ENCODE data around the gene PTPRN2.
"Not testable (repeated sequence)": the region's sequence is repeated elsewhere in the genome, so short reads cannot be mapped to it uniquely, and the experiment has no call there.

PTPRN2 gene

DNA sequence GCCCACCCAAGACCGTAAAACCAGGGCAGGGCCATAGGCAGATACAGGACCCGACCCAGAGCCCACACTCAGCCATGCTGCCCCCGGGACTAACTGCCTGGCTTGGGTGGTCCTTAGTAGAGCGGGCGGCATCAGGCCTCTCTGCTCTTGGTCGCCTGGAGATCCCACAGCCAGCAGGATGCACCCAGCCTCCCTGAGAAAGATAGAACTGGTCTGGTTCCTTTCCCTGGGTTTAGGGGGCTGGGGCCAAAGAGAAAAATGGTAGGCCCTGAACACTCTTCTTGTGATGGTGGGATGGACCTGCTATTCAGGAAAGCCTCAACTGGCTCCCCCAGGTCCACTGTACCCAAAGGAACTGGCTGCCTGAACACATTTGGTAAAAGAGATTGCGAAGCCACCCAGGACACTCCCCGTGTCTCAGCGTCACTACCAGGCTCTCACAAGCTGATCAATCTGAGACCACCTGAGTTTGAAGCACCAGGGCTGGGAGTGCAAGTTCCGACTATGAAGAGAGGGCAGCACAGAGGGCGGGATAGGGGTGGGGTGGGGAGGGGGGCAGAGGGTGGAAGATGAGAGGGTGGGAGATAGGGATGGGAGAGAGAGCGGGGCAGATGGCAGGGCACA, 659.3 kb downstream of the PTPRN2 start:
- no peak for DNase-seq

DNA sequence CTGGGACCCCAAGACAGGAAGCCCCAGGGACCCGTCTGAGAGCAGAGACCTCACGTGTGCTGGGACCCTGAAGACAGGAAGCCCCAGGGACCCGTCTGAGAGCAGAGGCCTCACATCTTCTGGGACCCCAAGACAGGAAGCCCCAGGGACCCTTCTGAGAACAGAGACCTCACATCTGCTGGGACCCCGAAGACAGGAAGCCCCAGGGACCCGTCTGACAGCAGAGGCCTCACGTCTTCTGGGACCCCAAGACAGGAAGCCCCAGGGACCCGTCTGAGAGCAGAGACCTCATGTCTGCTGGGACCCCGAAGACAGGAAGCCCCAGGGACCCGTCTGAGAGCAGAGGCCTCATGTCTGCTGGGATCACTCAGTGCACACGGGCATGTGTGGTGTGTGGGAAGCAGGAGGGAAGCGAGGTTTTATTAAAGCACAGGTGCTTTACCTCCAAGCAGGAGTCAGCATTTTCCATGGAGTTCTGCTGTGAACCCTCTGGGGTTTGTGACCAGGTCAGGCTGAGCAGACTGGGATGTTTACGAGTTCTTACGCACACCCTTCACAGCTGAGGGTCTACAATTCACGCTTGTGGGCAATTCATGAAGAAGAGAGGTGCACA, 660.2 kb downstream of the PTPRN2 start:
- no peak for DNase-seq

DNA sequence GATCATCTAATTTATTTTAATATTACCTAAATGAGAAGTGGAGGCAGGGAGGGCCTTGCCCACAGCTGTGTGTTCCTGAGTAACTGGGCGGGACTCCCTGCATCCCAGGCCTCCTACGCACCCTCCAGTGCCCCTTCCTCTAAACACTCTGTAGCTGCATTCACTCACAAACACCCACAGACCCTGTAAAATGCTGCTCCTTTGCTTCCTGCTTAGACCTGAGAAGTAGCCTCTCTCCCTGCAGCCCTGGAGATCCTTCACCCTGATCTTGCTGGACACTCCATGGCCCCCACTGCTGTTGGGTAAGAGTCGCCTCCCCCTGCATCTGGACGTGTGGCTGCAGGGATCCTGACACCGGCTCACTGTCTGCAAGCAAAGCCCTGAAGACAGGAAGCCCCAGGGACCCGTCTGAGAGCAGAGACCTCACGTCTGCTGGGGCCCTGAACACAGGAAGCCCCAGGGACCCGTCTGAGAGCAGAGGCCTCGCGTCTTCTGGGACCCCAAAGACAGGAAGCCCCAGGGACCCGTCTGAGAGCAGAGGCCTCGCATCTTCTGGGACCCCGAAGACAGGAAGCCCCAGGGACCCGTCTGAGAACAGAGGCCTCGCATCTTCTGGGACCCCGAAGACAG, 661.0 kb downstream of the PTPRN2 start:
- DNase-seq, result no peak

DNA sequence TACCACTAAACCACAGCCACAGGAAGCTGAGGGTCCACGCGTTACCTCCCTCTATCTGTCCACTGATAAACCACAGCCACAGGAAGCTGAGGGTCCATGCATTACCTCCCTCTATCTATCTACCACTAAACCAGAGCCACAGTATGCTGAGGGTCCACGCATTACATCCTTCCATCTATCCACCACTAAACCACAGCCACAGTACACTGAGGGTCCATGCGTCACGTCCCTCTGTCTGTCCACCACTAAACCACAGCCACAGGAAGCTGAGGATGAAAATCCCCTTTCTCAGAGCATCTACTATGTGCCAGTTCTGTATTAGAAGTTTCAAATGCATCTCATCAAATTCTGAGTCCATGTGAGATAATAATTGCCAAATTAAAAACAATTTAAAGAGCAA, 661.5 kb downstream of the PTPRN2 start:
- no peak for DNase-seq

DNA sequence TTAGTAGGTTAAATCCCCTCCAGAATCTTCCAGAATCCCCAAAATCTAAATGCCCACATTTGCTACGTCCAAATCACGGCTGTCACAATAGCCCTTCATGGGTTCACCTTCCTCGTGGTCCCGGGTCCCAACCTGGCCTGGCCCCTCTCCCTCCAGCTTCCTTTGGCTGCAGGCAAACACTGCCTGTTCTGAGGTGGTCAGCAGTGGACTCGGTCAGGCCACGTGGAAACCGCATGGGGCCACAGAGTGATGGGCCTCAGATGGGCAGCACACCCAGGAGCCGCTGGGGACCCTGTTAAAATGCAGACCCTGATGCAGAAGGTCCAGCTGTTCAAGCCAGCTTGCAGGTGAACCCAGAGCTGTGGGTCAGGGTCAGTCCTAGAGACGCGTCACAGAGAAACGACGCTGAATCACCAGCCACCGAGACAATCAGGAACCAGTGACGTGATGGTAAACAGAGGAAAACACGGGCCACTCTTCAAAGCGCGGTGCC, 662.2 kb downstream of the PTPRN2 start:
- no peak for DNase-seq

DNA sequence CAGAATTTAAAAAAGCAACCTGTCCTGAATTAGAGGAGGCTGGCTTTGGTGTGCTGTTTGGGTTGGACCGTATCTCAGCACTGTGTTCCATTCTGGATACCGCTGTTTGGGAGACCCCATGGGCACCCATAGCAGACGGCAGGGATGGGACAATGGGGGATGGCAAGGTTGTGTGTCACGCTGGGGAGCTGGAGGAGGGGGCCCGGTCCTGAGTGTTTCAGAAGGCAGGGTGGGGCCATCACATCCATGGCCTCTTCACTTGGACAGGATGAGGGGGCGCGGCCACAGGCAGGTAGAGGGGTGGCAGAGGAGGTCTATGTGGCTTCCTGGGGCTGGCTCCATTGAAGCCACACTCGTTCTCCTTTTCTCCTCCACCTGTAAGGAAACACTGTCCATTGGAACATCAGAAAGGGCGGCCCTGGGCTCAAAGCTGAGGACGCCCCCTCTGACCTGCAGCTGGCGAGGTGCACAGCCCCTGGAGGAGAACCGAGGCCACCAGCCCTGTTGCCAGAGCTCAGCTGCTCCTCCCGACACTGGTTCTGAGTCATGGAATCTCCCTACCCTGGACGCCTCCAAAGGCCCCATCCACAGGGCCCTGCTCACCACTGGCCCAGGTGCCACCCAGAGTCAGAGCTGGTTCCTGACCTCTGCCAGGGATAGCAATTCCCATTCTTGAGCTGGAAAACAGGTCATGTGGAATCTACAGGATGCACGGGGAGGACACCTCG, 663.6 kb downstream of the PTPRN2 start:
- DNase-seq, result no peak

DNA sequence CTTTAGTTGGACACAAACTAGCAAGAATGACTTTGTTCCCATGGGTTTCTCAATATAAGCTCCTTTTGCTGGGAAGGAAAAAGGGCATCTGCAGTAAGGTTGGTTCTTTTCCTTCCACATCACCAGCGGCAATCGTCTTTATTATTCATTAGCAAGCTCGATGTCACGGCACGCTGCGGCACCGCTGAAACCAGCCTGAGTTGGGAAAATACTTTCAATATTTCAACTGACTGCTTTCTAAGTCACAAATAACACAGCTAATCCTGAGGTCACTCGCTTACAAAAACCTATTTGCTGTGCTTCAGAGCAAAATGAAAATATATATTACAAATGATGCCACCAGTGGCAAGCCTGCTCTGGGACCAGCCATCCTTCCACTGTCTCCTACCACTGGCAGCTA, 665.0 kb downstream of the PTPRN2 start:
- DNase-seq, result no peak

DNA sequence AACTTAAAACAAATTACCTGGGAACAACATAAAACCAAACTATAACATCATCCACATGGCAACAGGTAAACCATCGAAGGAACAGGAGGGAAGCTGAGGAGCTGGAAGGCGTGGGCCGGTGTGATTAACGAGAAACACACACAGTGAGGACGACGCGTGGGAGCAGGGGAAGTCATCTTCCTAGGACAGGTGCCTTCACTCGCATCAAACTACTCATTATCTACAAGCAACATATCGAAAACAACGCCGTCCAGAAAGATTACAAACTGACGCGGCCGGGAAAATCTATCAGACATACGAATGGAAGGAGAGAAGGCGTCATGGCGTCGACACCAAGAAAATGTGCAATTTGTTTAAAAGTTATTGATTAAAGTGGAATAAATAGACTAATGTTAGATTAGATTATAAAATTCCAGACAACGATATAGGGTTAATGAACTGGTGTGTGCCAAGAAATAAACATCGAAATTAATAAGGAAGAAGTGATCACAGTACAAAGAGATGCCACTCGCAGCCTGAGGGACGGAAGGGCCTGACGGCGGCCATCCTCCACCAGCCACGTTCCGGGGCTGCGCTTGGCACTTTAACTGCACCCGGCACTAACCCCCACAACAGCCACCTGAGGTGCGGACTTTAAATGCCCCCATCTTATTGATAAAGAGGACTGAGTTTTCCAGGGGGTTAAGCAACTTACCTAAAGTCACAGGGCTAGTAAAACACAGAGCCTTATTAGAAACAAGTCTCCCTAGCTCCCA, 669.1 kb downstream of the PTPRN2 start:
- DNase-seq, result no peak

DNA sequence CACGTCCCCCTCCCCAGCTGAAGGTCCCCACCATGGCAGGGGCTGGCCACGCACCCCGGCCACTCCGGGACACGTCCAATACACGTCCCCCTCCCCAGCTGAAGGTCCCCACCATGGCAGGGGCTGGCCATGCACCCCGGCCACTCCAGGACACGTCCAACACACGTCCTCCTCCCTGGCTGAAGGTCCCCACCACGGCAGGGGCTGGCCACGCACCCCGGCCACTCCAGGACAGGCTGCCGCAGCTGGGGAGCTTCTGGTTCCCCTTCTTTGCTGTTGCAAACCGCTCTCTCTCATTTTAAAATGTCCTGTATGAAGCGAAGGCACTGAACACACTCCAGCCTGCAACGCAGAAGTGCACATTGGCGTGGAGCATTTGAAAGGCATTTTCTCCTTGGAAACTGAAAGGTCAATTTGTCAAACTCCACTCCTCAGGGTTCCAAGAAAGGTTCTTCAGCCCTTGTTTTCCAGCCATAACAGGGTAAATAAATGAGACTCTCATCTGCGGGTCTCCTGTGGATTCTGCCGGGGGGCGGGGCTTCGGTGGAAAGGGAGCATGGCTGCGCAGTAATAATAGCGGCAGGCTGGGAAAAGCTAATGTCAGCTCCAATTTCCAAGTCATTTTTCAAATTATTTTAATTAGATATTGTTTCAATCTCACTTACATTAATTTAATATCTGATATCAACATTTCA, 670.5 kb downstream of the PTPRN2 start:
- DNase-seq, result no peak

DNA sequence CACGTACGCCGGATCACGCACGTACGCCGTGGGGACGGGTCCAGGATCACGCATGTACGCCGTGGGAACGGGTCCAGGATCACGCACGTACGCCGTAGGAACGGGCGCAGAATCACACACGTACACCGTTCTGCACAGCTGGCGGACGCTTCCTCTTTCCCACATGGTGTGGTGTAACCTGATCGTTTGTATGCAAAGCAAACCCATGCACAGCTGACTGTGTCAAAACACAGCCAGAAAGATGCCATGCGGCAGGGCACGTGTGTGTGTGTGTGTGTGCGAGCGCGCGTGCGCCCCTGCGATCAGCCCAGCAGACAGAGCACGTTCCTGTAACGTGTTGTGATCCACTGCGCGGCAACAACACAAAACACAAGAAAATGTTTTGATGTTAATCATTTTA, 677.2 kb downstream of the PTPRN2 start:
- DNase-seq, result no peak

DNA sequence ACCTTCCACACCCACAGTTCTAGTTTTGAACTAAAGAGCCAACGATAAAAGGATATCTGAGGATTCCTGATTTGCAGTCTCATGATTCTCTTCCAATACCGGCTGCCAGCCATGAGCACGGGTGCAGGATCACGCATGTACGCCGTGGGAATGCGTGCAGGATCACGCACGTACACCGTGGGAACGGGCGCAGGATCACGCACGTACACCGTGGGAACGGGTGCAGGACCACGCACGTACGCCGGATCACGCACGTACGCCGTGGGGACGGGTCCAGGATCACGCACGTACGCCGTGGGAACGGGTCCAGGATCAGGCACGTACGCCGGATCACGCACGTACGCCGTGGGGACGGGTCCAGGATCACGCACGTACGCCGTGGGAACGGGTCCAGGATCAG, 677.6 kb downstream of the PTPRN2 start:
- DNase-seq, result not testable (repeated sequence)

DNA sequence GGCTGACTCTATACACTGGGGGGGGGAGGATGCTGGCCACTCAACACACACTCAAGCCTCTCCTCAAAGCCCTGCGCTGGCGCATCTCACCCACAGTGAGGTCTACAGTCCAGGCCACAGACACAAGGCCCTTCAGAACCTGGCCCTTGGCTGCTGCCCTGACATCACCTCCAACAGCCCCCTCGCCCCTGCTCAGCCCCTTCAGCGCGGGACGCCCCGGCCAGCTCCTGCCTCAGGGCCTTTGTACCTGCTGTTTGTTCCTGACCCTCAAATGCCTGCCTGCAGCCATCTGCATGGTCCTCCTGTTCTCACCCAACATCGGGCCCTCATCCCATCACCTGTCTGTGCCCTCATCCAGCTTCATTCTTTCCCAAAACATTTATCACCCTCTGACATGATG, 678.3 kb downstream of the PTPRN2 start:
- no peak for DNase-seq

DNA sequence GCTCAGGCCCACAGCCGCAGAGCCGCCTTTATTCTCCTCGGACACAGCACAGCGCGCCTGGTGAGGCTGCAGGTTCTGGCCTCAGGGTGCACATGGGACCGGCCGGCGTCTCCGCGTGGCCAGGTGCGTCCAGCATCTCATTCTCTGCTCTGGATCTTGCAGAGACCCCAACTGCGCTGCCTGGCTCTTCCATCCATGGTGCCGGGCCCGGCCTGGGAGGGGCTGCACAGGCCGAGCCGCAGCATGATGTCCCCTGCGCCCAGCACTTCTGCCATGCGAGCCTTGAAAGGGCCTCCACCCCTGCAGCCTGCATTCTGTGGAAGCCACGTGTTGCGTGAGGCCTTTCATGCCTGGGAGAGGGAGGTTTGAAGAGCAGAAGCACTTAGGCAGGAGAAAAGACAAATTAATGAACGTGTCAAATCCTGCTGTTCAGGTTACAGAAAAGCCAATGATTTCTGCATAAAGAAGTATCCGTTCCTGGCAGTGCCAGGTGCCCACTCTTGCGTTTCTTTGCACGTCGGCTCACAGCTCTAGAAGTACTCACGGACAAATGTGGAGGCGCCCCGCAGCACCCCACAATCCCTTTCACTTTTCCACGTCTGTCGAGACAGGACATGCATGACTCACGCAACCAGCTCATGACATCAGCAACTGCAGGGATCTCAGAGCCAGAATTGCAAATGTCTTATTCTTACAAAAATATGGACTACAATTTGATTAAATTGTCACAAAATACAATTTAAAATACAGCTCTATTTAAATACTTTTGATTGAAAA, 679.4 kb downstream of the PTPRN2 start:
- DNase-seq, result no peak

DNA sequence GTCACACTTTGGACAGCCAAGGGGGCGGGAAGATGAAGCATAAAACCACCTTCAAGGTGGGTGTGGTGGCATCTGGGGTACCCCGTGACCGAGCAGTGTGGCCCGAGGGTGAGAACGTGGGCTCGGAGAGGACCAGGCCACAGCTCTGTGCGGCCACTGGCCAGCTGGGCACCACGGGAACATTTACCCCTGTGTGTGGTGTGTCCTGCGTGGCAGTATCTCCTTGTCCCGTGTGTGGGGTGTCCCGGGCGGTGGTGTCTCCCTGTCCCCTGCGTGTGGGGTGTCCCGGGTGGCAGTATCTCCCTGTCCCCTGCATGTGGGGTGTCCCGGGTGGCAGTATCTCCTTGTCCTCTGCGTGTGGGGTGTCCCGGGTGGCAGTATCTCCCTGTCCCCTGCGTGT, 680.5 kb downstream of the PTPRN2 start:
- DNase-seq, result no peak

DNA sequence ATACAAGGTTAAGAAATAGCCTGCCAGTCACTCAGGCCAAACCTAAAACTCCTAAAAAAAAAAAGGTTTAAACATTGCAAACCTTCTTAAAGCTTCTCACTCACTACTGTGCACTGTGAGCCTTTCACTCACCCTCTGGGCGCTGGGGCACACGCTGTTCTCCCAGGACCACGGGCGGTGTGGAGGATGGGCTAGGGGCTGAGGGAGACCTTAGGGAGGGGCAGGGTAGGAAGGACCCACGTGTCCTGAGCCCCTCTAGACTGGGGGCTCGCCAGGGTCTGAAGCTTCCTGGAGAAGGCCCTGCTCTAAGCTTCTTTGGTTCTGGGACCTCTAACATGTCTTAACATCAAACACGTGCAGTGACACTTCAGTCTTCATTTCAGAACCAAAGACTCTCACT, 681.0 kb downstream of the PTPRN2 start:
- no peak for DNase-seq

DNA sequence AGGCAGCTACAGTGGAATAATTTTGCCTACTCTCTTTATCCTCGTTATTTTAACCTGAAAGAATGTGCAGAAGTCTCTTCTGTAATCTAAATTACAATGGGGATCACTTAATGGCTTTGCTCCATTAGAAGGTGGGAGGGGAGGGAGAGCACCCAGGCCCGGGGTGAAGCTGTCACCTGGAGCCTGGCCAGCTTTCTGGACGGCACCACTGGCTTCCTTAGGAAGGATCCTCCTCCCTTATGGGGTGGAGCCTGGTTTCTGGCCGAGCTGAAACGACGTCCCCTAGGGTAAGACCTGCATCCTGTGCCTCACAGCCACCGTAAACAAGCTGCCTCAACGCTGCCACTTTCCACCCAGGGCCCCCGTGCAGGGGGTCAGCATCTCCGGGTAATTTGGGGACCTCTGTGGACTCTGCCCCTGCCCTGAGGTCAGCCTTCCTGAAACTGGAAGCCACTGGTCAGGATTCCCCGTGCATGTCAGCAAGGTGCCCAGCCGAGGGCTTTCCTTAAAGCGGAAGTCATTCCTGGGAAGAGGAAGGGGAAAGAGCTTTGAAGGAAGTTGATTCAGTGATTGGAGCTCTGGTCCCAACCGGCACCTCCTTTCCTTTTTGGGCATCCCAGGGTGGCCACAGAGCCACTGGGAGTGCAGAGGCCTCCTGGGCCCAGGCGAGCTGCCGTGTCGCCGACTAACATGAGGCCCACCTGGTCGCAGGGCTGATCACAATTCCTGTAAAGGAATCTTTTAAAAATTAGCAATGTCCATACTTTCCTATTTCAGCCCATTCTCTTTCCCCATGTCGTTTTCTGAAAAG, 681.8 kb downstream of the PTPRN2 start:
- DNase-seq, result no peak

DNA sequence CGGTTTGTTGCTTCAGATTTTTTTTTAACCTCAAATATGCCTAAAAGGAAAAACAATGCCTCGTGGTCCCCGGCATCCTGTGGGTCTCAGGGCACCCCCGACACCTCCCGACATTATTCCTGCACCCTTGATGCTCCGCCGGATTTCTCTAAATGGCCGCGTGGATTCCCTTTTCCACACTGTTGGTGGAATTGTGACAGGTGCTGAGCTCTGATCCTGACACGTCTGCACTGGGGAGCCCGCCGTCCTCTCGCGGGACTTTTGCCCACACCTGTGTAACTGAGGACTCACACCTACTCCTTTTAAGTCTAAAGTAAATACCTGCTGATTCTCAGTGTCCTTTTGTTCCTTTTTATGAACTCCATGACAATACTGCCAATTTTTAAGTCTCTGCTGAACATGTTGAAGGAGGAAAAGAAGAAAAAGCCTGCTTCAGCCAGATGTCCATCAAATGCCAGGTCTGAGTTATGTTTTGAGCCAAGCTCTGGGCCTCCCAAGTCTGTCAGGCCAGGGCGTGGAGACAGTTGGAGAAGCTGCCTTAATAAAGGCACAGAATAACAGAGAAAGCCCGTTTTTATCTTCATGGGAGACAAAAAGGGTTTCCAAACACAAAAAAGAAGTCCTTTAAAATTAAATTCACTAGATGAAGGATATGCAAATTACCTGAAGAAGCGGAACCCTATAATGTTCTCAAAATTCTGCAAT, 682.6 kb downstream of the PTPRN2 start:
- DNase-seq, result no peak

DNA sequence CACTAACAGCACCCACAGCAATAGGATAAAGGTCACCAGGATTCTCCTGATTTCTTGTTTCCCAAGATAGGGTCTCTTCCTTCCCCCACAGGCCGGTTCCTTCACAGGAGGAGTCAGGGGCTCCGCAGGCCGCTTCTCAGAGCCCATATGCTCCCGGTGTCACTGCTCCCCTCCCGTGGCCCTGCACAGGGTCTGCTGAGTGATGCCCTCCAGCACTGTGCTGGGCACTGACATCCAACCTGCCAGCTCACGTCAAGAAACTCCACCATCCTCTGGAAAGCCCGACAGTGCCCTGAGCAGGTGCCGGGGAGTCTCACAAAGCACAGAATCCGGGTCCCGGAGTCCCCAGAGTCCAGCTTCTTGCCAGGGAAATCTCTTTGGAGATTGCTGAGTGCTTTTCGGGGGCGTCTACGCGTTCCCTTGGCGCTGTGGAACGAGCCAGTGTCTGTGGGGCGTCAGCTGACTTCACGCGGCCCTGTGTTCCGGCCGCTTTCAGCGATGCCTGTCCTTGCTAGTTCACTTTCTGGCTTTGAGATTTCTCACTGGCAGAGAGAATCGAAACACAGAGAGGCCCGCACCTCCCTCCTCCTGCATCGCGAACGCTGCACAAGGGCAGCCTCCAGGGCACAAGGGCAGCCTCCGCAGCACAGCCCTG, 683.3 kb downstream of the PTPRN2 start:
- no peak for DNase-seq

DNA sequence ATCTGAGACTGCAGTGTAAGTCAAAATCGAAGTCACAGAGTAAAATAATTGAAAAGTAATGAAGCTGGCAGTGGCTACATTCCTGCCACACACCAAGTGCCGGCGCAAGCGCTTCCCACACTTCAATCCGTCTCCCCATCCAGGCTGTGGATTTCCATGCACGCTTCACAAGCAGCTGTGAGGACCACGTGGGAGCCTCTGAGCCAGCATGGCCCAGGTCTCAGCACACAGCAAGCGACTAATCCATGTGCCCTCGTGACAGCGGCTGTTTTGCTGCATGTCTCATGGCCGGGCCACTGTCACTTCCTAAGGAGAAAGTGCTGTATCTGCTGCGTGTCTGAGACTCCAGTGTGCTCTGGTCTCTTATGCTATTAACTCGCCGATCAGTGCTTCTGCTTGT, 683.9 kb downstream of the PTPRN2 start:
- no peak for DNase-seq

DNA sequence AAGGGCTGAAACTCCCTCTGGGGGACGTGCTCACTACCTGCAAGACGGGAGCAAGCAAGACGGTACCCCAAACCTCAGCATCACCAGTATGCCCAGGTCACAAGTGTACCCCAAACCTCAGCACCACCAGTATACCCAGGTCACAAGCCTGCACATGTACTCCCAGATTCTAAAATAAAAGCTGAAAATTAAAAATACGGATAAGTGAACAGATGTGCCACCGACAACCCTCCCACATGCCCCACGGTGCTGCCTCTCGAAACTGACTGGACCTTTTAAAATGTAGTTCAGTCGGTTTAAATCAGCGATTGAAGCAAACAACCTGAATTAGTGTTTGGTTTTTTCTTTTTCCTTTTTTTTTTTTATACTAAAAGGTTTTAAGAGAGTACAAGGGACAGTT, 684.3 kb downstream of the PTPRN2 start:
- no peak for DNase-seq
